Stomach (tissue), 9 donors: Measurements from ENCODE around the gene KCNK3. TPM values are rescaled to one million over a fixed set of nuclear protein-coding genes. Genes with fewer than 3 reads are reported as not detected.
"Not testable (repeated sequence)": the region's sequence is repeated elsewhere in the genome, so short reads cannot be mapped to it uniquely, and the experiment has no call there.

Experiments
- DNase-seq, 2 donors: peaks; one replicate each; pipeline versions ENCODE4 v3.0.0 to v3.0.0-alpha.2; 2013 to 2019
- H3K27ac ChIP-seq, 5 donors: fragments of 200-600 bp in 4 of 5; sonication (generic) in 4 of 5; one replicate each; pipeline ENCODE4 v1.5.1; 2013 to 2019; ENCODE audit warnings: mild to moderate bottlenecking in 1 of 5, moderate library complexity in 1 of 5
- H3K27me3 ChIP-seq, 3 donors: fragments of 200-600 bp; sonication (generic); one replicate each; pipeline ENCODE4 v1.5.1; 2017 to 2019; ENCODE audit warnings: mixed run types in 1 of 3
- H3K36me3 ChIP-seq, 4 donors: fragments of 200-600 bp; sonication (generic); 1 replicate in 3 of 4; 2 replicates in 1 of 4; pipeline ENCODE4 v1.5.1; 2016 to 2019
- H3K4me1 ChIP-seq, 4 donors: fragments of 200-600 bp; sonication (generic); one replicate each; pipeline ENCODE4 v1.5.1; 2016 to 2019
- H3K4me3 ChIP-seq, 4 donors: fragments of 200-600 bp; sonication (generic) in 3 of 4; one replicate each; pipeline ENCODE4 v1.5.1; 2016 to 2019; ENCODE audit warnings: mild to moderate bottlenecking in 1 of 4
- H3K9me3 ChIP-seq, 4 donors: fragments of 200-600 bp; sonication (generic); one replicate each; pipeline ENCODE4 v1.5.1; 2016 to 2019
- EP300 ChIP-seq: sonication (generic); formaldehyde crosslinking; IDR thresholded peaks from one replicate; pipeline ENCODE4 v1.6.1; 2017; ENCODE audit warnings: antibody characterized with exemption
- POLR2A ChIP-seq, 4 donors: fragments of 450-650 bp; IDR thresholded peaks; one replicate each; pipeline ENCODE4 v1.6.1; 2016; ENCODE audit warnings: antibody characterized with exemption in 4 of 4, control low read depth in 2 of 4, mild to moderate bottlenecking in 1 of 4, moderate library complexity in 1 of 4
- POLR2AphosphoS5 ChIP-seq, 3 donors: sonication (generic); formaldehyde crosslinking; IDR thresholded peaks; one replicate each; pipeline ENCODE4 v1.6.1; 2016; ENCODE audit warnings: antibody characterized with exemption in 3 of 3
- WGBS, 5 donors: extraction: QIAGEN DNeasy Blood & Tissue Kit in 3 of 5; methylation state at CpG; one replicate each; pipeline versions ENCODE4 v1.1.5 to v1.1.7; 2013 to 2018; 5-methylcytosine and 5-hydroxymethylcytosine counted together
- intact Hi-C: fragments of 100-400 bp; cut with DNase I; formaldehyde crosslinking; loops from one replicate; pipeline ENCODE4 v1.15.1; 2023; ENCODE audit warnings: low total_unique reads
- polyA plus RNA-seq, 3 donors: library from polyadenylated mRNA; stranded (reverse); fragments of 200-250 nt; gene quantifications; one replicate each; pipeline ENCODE4 v1.2.3, GENCODE V29; 2013
- total RNA-seq, 5 donors: library from RNA; depleted of rRNA; stranded (reverse); fragments of >200 nt; gene quantifications; one replicate each; pipeline versions ENCODE4 v1.1.0 to v1.2.3, GENCODE V29; 2014 to 2016
- TF ChIP-seq, protein P1 (sequence below), 7 experiments: fragments of 450-650 bp in 4 of 7; fragments of 200-600 bp in 3 of 7; sonication (generic) in 3 of 7; IDR thresholded peaks; one replicate each; pipeline ENCODE4 v1.5.1; 2016 to 2019; ENCODE audit warnings: antibody characterized with exemption in 7 of 7, control low read depth in 2 of 7, mild to moderate bottlenecking in 1 of 7
- donor health status: healthy with polysubstance abuse.
- donor health status: Bipolar disorder and iron deficiency.
- donor health status: healthy.

KCNK3 gene
- total and polyA plus RNA-seq, 8 donors = 0.62 to 22.8 (median 1.9) TPM

DNA sequence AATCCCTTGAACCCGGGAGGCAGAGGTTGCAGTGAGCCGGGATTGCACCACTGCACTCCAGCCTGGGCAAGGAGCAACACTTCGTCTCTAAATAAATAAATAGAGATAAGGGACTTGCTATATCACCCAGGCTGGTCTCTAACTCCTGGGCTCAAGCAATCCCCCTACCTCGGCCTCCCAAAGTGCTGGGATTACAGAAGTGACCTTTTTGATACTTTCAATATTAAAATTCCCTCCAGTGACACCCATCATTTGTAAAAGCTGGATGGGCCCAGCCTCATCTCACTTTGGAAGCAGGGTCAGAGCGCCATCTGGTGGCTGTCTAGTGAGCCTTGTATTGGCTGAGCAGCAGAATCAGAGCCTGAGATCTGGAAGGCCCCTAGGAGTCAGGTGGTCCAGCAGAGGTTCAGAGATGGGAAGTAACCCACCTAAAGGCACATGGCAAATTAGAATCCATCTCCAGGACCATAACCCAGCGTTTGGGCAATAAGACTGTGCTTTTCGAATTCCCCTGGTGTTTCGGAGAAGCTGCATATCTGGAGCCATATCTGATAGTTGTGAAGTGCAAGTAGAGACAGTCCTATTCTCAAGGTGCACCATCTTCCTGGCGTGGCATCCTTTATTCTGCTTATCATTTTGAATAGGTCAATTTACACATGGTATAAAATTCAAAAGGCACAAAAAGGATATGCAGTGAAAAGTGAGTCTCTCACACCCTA is 53.2 kb downstream of the KCNK3 start:
- Histone ChIP-seq H3K9me3 (no peaks in the 10 kb centered on the region), H3K4me1 (peaks cover 0 to 6% (median 2%) of the 10 kb centered on the region in 4 donors), H3K4me3 (no peak overlapping the region), H3K27ac (no peak overlapping the region), H3K27me3 (no peaks in the 10 kb centered on the region), H3K36me3 (no peaks in the 10 kb centered on the region)
- 21 to 29% (median 27%) methylated on average over 9 of the region's 9 CpGs for WGBS, 5 donors
- no peak for TF ChIP-seq POLR2A (IDR thresholded peaks at IDR 0.05)
- no peak for TF ChIP-seq EP300
- TF ChIP-seq, protein P1, sequence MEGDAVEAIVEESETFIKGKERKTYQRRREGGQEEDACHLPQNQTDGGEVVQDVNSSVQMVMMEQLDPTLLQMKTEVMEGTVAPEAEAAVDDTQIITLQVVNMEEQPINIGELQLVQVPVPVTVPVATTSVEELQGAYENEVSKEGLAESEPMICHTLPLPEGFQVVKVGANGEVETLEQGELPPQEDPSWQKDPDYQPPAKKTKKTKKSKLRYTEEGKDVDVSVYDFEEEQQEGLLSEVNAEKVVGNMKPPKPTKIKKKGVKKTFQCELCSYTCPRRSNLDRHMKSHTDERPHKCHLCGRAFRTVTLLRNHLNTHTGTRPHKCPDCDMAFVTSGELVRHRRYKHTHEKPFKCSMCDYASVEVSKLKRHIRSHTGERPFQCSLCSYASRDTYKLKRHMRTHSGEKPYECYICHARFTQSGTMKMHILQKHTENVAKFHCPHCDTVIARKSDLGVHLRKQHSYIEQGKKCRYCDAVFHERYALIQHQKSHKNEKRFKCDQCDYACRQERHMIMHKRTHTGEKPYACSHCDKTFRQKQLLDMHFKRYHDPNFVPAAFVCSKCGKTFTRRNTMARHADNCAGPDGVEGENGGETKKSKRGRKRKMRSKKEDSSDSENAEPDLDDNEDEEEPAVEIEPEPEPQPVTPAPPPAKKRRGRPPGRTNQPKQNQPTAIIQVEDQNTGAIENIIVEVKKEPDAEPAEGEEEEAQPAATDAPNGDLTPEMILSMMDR (IDR thresholded peaks at IDR 0.05) = peak in 5 of 7 experiments; percentile 84 to 91 (median 87)
- TF ChIP-seq POLR2AphosphoS5 (IDR thresholded peaks at IDR 0.05) = no peak
- intact Hi-C loops = no loop called here
- peak; percentile 89 to 93 for DNase-seq

DNA sequence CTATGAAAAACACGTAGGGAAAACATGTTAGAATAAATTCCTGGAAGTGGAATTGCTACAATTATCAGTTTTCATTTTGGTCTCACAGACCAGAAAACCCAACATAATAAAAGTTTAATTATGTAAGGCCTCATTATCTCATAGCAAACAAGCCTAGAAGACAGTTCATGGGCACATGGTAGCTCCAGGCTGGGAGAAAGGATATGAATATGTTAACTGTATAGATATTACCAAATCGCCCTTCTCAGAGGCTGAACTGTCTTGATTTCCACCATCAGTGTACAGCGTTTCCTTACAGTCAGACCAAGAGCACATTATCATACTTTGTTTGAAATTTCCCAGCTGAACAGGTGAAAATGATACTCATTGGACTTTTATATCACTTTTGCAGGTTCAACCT is 54.4 kb downstream of the KCNK3 start:
- intact Hi-C loops = no loop called here
- H3K36me3 ChIP-seq = no peaks in the 10 kb centered on the region
- H3K27ac ChIP-seq = no peak overlapping the region
- DNase-seq = no peak
- H3K27me3 ChIP-seq = no peaks in the 10 kb centered on the region
- 61 to 80% (median 71%) methylated on average over 3 of the region's 3 CpGs for WGBS, 5 donors
- peaks cover 0 to 6% (median 2%) of the 10 kb centered on the region in 4 donors for H3K4me1 ChIP-seq
- no peaks in the 10 kb centered on the region for H3K9me3 ChIP-seq
- TF ChIP-seq EP300 (no peak), POLR2AphosphoS5 (IDR thresholded peaks at IDR 0.05) (no peak), POLR2A (IDR thresholded peaks at IDR 0.05) (no peak)
- TF ChIP-seq, protein P1 (IDR thresholded peaks at IDR 0.05) = no peak
- H3K4me3 ChIP-seq = no peak overlapping the region

DNA sequence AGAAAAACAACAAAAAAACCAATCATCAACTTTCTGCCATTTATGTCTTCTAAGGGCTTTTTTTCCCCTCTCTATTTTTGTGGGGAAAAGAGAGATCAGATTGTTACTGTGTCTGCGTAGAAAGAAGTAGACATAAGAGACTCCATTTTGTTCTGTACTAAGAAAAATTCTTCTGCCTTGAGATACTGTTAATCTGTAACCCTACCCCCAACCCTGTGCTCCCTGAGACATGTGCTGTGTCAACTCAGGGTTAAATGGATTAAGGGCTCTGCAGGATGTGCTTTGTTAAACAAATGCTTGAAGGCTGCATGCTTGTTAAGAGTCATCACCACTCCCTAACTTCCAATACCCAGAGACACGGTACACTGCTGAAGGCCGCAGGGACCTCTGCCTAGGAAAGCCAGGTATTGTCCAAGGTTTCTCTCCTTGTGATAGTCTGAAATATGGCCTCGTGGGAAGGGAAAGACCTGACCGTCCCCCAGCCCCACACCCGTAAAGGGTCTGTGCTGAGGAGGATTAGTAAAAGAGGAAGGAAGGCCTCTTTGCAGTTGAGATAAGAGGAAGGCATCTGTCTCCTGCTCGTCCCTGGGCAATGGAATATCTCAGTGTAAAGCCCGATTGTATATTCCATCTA is 57.4 kb downstream of the KCNK3 start:
- intact Hi-C loops, DNase-seq: not testable (repeated sequence)
- 50 to 60% (median 51%) methylated on average over 8 of the region's 8 CpGs for WGBS, 5 donors

DNA sequence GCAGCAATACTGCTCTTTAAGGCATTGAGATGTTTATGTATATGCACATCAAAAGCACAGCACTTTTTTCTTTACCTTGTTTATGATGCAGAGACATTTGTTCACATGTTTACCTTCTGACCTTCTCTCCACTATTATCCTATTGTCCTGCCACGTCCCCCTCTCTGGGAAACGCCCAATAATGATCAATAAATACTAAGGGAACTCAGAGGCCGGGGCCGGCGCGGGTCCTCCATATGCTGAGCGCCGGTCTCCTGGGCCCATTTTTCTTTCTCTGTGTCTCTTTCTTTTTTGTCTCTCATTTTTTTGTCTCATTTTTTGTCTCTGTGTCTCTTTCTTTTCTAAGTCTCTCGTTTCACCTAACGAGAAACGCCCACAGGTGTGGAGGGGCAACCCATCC is 57.9 kb downstream of the KCNK3 start:
- DNase-seq, H3K9me3 ChIP-seq, intact Hi-C loops, H3K27me3 ChIP-seq, H3K4me1 ChIP-seq, H3K36me3 ChIP-seq, H3K4me3 ChIP-seq, H3K27ac ChIP-seq: not testable (repeated sequence)
- WGBS, 5 donors = 78 to 86% (median 81%) methylated on average over 11 of the region's 11 CpGs

More for the DNA sequence above, 57.4 kb downstream of the KCNK3 start:
- not testable (repeated sequence) for H3K4me1 ChIP-seq, H3K27me3 ChIP-seq, H3K36me3 ChIP-seq, H3K27ac ChIP-seq, H3K4me3 ChIP-seq, H3K9me3 ChIP-seq

DNA sequence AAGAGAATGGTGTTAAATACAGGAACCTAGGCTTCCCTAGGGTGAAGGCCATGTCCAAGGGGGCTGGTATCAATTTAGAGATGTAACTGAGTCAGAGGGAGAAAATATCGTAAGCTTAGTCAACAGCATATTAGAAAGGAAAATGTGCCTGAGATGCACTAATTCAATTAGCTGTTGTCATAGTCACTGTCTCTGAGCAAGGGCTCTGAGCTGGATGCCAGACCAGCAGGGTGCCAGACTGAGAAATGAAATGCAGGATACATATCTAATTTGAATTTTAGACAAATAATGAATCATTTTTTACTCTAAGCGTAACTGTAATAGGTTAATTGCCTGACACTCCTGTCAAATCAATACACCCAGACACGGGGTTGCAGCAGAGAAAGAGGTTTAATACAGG is 60.1 kb downstream of the KCNK3 start:
- DNase-seq = no peak
- no peaks in the 10 kb centered on the region for H3K9me3 ChIP-seq
- TF ChIP-seq POLR2AphosphoS5 (IDR thresholded peaks at IDR 0.05) (no peak), EP300 (no peak), POLR2A (IDR thresholded peaks at IDR 0.05) (no peak)
- TF ChIP-seq, protein P1 (IDR thresholded peaks at IDR 0.05) = no peak
- 77 to 85% (median 79%) methylated on average over 3 of the region's 3 CpGs for WGBS, 5 donors
- H3K27ac ChIP-seq = no peak overlapping the region
- H3K36me3 ChIP-seq = no peaks in the 10 kb centered on the region
- intact Hi-C loops = no loop called here
- H3K4me3 ChIP-seq = no peak overlapping the region
- H3K4me1 ChIP-seq = peaks cover 0 to 3% (median under 1%) of the 10 kb centered on the region in 4 donors
- H3K27me3 ChIP-seq = no peaks in the 10 kb centered on the region
